ENCODE measurements around the gene E2F2.

GRCh38 chr1:23554481-23555269 is 23.6 kb upstream of the E2F2 start:
- TF ChIP-seq, protein P1, sequence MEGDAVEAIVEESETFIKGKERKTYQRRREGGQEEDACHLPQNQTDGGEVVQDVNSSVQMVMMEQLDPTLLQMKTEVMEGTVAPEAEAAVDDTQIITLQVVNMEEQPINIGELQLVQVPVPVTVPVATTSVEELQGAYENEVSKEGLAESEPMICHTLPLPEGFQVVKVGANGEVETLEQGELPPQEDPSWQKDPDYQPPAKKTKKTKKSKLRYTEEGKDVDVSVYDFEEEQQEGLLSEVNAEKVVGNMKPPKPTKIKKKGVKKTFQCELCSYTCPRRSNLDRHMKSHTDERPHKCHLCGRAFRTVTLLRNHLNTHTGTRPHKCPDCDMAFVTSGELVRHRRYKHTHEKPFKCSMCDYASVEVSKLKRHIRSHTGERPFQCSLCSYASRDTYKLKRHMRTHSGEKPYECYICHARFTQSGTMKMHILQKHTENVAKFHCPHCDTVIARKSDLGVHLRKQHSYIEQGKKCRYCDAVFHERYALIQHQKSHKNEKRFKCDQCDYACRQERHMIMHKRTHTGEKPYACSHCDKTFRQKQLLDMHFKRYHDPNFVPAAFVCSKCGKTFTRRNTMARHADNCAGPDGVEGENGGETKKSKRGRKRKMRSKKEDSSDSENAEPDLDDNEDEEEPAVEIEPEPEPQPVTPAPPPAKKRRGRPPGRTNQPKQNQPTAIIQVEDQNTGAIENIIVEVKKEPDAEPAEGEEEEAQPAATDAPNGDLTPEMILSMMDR (conservative IDR thresholded peaks at IDR 0.05; ENCODE audit: low read depth, low read length) = peak; percentile 37
- TF ChIP-seq RAD21 (IDR thresholded peaks at IDR 0.05; ENCODE audit: low read length) (peak; percentile 17; the same call in 1 of the 2 replicates), POLR2A (IDR thresholded peaks at IDR 0.05; ENCODE audit: low read depth, low read length) (peak; percentile 18; the same call in 1 of the 2 replicates), FOS (IDR thresholded peaks at IDR 0.05; ENCODE audit: low read depth, low read length) (peak; percentile 7; the same call in 1 of the 2 replicates)

Measured in IMR-90 (cell line).